K562 (cell line): ENCODE results near the gene RASGRP2. TPM values are rescaled to one million over a fixed set of nuclear protein-coding genes. Genes with fewer than 3 reads are reported as not detected.
A peak's percentile ranks its signal among the peaks of the same experiment; 100 is the strongest.

Experiments
- CBX8 ChIP-seq: fragments of 200-600 bp; sonication (generic); IDR thresholded peaks from 2 replicates; pipeline ENCODE4 v1.6.1; 2012; ENCODE audit warnings: borderline replicate concordance, mixed run types, low read depth, mild to moderate bottlenecking, moderate library complexity, mixed read lengths, low read length, control low read depth, inconsistent platforms; ENCODE audit not compliant: poor library complexity, severe bottlenecking; ENCODE audit errors: extremely low read depth
- CREB5 ChIP-seq: fragments of 250-450 bp; sonication (Bioruptor Pico); IDR thresholded peaks from 2 replicates; pipeline ENCODE4 v1.5.0; 2020; ENCODE audit warnings: mild to moderate bottlenecking
- CSDE1 ChIP-seq, 2 experiments: fragments of 450-650 bp; IDR thresholded peaks; 2 replicates each; pipeline ENCODE4 v1.6.1; 2016; ENCODE audit warnings: mild to moderate bottlenecking in 1 of 2
- EP400 ChIP-seq: fragments of 450-650 bp; IDR thresholded peaks from 2 replicates; pipeline ENCODE4 v1.6.1; 2017; ENCODE audit warnings: antibody characterized with exemption, mild to moderate bottlenecking, moderate library complexity
- FOXJ2 ChIP-seq: fragments of 200-800 bp; sonication (Bioruptor generic); IDR thresholded peaks from 2 replicates; pipeline ENCODE4 v1.6.1; 2016; ENCODE audit warnings: missing genetic modification characterization, missing compliant biosample characterization
- FOXP4 ChIP-seq: sonication (generic); formaldehyde crosslinking; IDR thresholded peaks from 2 replicates; pipeline ENCODE4 v1.8.0; 2022; ENCODE audit warnings: mild to moderate bottlenecking, missing genetic modification reagents, borderline replicate concordance
- GTF2F1 ChIP-seq: IDR thresholded peaks from 2 replicates; pipeline ENCODE4 v1.6.1; 2011; ENCODE audit warnings: low read depth, low read length, improper control_type of control experiment
- HES1 ChIP-seq: fragments of 450-650 bp; IDR thresholded peaks from 2 replicates; pipeline ENCODE4 v1.6.1; 2016; ENCODE audit warnings: low read depth, mild to moderate bottlenecking, moderate library complexity
- HSF4 ChIP-seq: fragments of 250-450 bp; sonication (Bioruptor Pico); IDR thresholded peaks from 2 replicates; pipeline ENCODE4 v2.1.2; 2022; ENCODE audit warnings: mild to moderate bottlenecking, moderate library complexity, borderline replicate concordance
- MAFF ChIP-seq: IDR thresholded peaks from 2 replicates; pipeline ENCODE4 v1.6.1; 2012; ENCODE audit warnings: low read length, improper control_type of control experiment
- MAX ChIP-seq: sonication (generic); formaldehyde crosslinking; IDR thresholded peaks from 2 replicates; pipeline ENCODE4 v1.9.0; 2022; ENCODE audit warnings: mild to moderate bottlenecking, missing genetic modification reagents
- NUFIP1 ChIP-seq: fragments of 450-650 bp; IDR thresholded peaks from 2 replicates; pipeline ENCODE4 v1.6.1; 2018; ENCODE audit not compliant: partially characterized antibody
- PHF20 ChIP-seq: fragments of 450-650 bp; IDR thresholded peaks from 2 replicates; pipeline ENCODE4 v1.6.1; 2018; ENCODE audit not compliant: partially characterized antibody
- RBM15 ChIP-seq: fragments of 200-400 bp; formaldehyde crosslinking; IDR thresholded peaks from 2 replicates; pipeline ENCODE4 v1.6.1; 2018; ENCODE audit warnings: mild to moderate bottlenecking, low read length, moderate library complexity; ENCODE audit not compliant: insufficient read depth
- SAP30 ChIP-seq: fragments of 200-600 bp; sonication (generic); IDR thresholded peaks from 2 replicates; pipeline ENCODE4 v1.6.1; 2012; ENCODE audit warnings: borderline replicate concordance, low read depth, mild to moderate bottlenecking, moderate library complexity, low read length, control low read depth, inconsistent platforms; ENCODE audit not compliant: insufficient read depth, poor library complexity, severe bottlenecking
- TBL1XR1 ChIP-seq, 2 experiments: IDR thresholded peaks; 2 replicates each; pipeline ENCODE4 v1.6.1; 2012; ENCODE audit warnings: improper control_type of control experiment in 2 of 2, low read length in 2 of 2, mild to moderate bottlenecking in 1 of 2
- ZNF165 ChIP-seq: fragments of 250-450 bp; sonication (Bioruptor Pico); IDR thresholded peaks from 2 replicates; pipeline ENCODE4 v1.4.0; 2020; ENCODE audit warnings: borderline replicate concordance
- ZNF197 ChIP-seq: fragments of 200-800 bp; sonication (Bioruptor generic); IDR thresholded peaks from 2 replicates; pipeline ENCODE4 v1.6.1; 2016; ENCODE audit warnings: low read depth, missing genetic modification characterization, missing compliant biosample characterization
- ZNF212 ChIP-seq: fragments of 450-650 bp; formaldehyde crosslinking; IDR thresholded peaks from 2 replicates; pipeline ENCODE4 v1.4.0; 2020; ENCODE audit warnings: mild to moderate bottlenecking
- ZNF324 ChIP-seq: fragments of 250-450 bp; sonication (Bioruptor Pico); IDR thresholded peaks from 2 replicates; pipeline ENCODE4 v1.4.0; 2020; ENCODE audit warnings: mild to moderate bottlenecking
- ZNF408 ChIP-seq: fragments of 250-450 bp; sonication (Bioruptor Pico); IDR thresholded peaks from 2 replicates; pipeline ENCODE4 v1.4.0; 2020; ENCODE audit warnings: low read depth, mild to moderate bottlenecking, moderate library complexity
- ZNF584 ChIP-seq: fragments of 200-800 bp; sonication (Bioruptor generic); IDR thresholded peaks from 2 replicates; pipeline ENCODE4 v1.6.1; 2016; ENCODE audit warnings: low read depth, mild to moderate bottlenecking, missing genetic modification characterization, missing compliant biosample characterization
- polyA plus RNA-seq, 8 experiments: library from polyadenylated mRNA; depleted of rRNA in 4 of 8; stranded (reverse) in 5 of 8; unstranded in 3 of 8; fragments of >200 nt; fragmentation: Nextera tagmentation in 2 of 8; fragmentation: Illumina TruSeq in 1 of 8; extraction: Ambion mirVana in 2 of 8; extraction: Trizol in 1 of 8; gene quantifications; 2 replicates each; pipeline versions ENCODE4 v1.2.1 to v1.2.3, GENCODE V29; 2011 to 2014; ENCODE audit warnings: inconsistent platforms in 1 of 8, missing spikeins in 1 of 8
- total RNA-seq, 7 experiments: library from RNA; depleted of rRNA in 6 of 7; stranded (reverse); fragments of >200 nt in 6 of 7; fragmentation: Illumina TruSeq in 2 of 7; extraction: Trizol in 2 of 7; gene quantifications; 2 replicates each; pipeline versions ENCODE4 v1.2.1 to v1.2.3, GENCODE V29; 2011 to 2021; ENCODE audit warnings: low replicate concordance in 1 of 7
- TF ChIP-seq, protein P1 (sequence below): sonication (generic); formaldehyde crosslinking; IDR thresholded peaks from 2 replicates; pipeline ENCODE4 v1.9.0; 2022; ENCODE audit warnings: mild to moderate bottlenecking, missing genetic modification reagents

Gene RASGRP2
- total and polyA plus RNA-seq, 9 of the 15 experiments (the other 6 are each of a cell fraction or from before 2014, with no cell fraction given) = 0.87 to 22.7 (median 5.5) TPM

- TF ChIP-seq ZNF212 (CRISPR knock-in tag) (no peak), ZNF165 (CRISPR knock-in tag) (no peak), MAX (CRISPR knock-in tag) (no peak), CSDE1 (IDR thresholded peaks at IDR 0.05) (peak in 1 of 2 experiments; percentile 96; a peak in 2 of 4 replicates), GTF2F1 (no peak), MAFF (peak; percentile 68), PHF20 (no peak), ZNF197 (CRISPR knock-in tag) (no peak), FOXP4 (CRISPR knock-in tag) (no peak), ZNF324 (no peak), FOXJ2 (tag) (0 out of 2 replicates have a peak, but pooled peaks have one; percentile 21), ZNF584 (no peak), NUFIP1 (no peak), CREB5 (CRISPR knock-in tag) (no peak), SAP30 (no peak), TBL1XR1 (IDR thresholded peaks at IDR 0.05; ENCODE audit: low read length in 2 of 2) (0 out of 4 replicates have a peak, but pooled peaks of 1 of the 2 experiments have one; percentile 30), EP400 (peak; percentile 82), ZNF408 (CRISPR knock-in tag) (no peak), RBM15 (no peak), CBX8 (no peak), HSF4 (CRISPR knock-in tag) (no peak), HES1 (no peak)
- TF ChIP-seq, protein P1, sequence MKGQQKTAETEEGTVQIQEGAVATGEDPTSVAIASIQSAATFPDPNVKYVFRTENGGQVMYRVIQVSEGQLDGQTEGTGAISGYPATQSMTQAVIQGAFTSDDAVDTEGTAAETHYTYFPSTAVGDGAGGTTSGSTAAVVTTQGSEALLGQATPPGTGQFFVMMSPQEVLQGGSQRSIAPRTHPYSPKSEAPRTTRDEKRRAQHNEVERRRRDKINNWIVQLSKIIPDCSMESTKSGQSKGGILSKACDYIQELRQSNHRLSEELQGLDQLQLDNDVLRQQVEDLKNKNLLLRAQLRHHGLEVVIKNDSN (CRISPR knock-in tag) = no peak
These were observed 34.7 kb upstream of the RASGRP2 start, which contains the start of gene SF1 (continued) for GRCh38 chr11:64778473-64779298.
